Superior temporal gyrus (tissue), 1 donor: ENCODE results near the gene MATCAP1.

Source experiments
- DNase-seq: peaks from one replicate; pipeline ENCODE4 v3.0.0-alpha.2; 2016; ENCODE audit errors: extremely low spot score

The MATCAP1 gene

DNA sequence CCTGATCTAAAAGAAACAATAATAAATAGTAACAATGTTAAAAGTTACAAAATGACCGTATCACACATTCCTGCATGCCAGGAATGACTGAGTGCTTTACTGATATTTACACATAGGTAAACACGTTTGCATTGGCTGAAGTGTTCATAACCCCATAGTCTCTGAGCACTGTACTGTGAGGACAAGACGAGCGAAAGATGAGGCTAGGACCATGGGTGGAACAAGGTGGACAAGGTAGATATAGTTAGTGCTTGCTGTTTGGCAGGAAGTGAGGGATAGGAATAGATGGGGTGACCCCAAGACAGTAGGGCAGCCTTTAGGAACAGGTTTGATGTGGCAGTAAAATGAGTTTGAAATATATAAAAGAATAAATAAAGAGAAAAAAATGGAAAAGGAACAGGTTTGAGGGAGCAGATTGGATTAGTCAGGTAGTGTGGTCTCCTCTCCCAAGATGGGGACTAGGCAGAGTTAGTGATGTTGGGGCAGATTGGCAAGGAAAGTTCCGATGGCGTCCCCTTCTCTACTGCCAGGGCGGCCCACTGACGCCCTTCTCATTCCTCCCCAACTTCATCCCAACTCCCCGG, 7.7 kb upstream of the MATCAP1 start:
- DNase-seq: no peak

- no peak for DNase-seq
These were observed 7.0 kb upstream of the MATCAP1 start for GRCh38 chr16:67190448-67191399.

DNA sequence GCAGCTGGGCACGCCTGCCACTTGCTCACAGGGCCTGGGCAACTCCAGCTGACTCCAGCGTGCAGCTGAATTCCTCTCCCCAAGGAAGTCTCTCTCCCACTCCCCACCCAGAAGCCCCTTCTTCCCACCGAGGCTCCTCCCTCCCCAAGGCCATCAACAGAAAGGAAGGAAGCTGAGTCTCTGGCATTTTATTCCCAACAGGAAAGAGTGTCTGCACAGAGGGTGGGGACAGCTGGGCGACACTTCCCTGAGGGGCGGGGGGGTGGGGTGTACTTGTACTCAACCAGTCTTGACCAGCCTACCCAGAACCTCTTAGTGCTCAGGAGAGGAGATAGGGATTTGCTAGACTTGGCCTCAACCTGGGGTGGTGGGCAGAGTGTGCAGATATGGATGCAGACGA, 6.3 kb upstream of the MATCAP1 start, which contains the start of gene EXOC3L1:
EXOC3L1 (minus strand) TSS at position 96 of the 400 bp plus-strand sequence. CDS start 460 bp downstream, outside the sequence.
- no peak for DNase-seq

DNA sequence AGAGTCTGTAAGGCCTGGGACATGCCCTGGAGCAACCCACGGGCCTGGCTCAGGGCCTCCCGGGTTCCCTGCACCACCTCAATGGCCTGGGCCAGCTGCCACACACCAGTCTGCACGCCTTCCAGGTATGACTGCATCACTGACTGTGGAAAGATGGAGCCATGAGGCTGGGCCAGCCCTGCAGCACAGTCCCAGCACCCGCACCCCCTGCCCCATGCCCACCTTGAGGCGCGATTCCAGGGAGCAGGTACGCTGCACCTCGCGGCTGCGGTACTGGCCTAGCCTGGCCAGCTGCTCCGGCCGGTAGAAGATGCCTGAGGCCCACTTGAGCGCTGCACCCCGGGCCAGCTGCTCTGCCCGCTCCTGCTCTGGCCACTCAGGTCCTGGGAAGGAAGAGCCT, 5.0 kb upstream of the MATCAP1 start:
- DNase-seq: no peak

- no peak for DNase-seq
These were observed 4.6 kb upstream of the MATCAP1 start for GRCh38 chr16:67188323-67188722.

DNA sequence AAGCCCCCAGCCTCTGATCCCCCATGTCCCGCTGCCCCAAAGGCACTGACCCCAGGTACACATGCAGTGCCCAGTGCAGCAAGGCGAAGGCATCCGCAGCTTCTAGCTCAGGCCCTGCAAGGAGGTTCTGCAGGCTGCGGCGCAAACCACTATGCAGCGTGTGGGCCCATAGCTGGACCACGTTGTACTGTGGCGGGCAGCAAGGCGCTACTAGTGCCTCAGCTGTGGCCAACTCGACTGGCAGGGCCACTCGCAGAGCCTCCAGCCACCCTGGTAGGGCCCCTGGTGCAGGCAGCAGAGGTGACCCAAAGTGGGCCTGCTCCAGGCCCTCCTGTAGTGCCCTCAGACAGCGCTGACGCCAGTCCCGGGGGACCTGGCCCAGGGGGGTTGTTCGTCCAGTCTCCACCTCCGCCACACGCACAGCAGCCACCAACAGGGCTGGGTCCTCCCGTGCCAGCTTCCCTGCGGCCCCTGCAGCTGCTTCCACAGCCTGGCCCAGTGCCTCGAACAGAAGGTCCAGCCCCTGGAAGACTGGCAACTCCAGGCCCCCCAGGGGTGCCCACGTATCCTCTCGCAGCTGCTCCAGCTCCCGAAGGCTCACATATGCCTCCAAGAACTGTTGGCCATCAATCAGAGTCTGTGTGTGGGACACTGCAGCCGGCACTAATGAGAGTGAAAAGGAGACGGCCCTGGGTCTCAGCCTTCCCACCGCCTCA, 3.6 kb upstream of the MATCAP1 start:
- DNase-seq: no peak

GRCh38 chr16:67186550-67186950, 2.8 kb upstream of the MATCAP1 start:
- DNase-seq: no peak

- no peak for DNase-seq
These were observed 1.9 kb upstream of the MATCAP1 start for GRCh38 chr16:67185651-67186134.

DNA sequence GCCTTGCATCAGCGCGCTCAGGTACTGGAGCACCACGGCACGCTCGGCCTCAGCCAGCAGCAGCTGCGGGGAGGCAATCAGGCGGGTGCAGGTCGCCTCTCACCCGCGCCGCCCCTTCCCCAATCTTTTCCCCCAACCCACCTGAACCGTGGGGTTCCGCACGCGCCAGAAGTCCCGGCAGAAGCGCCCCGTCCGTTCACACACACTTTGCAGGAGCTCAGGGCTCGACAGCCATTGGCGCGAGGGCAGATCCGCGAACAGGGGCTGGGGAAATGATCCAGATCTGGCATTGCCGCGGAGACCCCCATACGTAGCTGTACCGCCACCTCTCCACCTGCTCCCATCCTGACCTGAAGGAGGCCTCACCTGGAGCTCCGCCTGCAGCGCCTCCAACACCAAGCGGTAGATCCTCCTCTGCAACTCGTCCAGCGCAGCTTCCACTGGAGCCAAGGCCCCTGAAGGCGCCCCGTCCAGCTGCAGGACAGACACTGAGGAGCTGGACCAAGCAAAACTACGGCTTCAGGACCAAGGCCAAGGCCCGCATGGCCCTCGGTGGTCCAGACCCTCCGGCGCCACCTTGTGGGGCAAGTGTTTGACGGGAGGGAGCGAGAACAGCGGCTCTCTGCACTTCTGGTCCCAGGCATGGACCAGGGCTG, 1.4 kb upstream of the MATCAP1 start:
- peak; percentile 81 for DNase-seq

- no peak for DNase-seq
These were observed 761 bp upstream of the MATCAP1 start for GRCh38 chr16:67184453-67184994.

DNA sequence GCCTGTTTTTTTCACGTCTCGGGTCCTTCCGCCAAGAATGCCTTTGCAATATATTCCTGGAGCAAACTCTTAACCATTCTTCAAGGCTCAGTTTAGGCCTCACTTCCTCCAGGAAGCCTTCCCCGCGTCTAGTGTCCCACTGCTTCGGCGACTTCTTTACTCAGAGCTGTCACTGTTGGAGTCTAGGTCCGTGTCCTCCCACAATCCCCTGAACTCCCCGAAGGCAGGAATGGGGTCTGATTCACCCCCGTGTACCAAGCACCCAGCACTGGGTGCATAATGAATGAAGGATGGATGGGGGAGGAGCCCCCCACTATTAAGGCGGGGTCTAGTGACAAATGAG, 508 bp downstream of the MATCAP1 start:
- no peak for DNase-seq

DNA sequence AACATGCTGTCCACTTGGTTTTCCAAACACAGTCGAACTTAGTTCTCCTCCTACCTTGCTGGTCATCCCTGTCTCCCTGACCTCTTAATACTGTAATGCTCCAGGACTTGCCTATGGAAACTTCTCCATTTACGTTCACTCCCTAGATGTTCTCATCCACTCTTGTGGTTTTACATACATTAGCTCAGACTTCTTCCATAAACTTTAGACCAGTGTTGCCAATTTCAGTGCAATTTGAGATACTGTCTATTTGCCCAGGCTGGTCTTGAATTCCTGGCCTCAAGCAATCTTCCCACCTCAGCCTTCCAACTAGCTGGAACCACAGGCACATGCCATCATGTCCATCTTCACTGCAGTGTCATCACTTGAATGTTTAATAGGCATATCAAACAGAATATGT, 1.5 kb downstream of the MATCAP1 start:
- DNase-seq: no peak

- DNase-seq: peak; percentile 28
These were observed 2.4 kb downstream of the MATCAP1 start for GRCh38 chr16:67181346-67181745.

GRCh38 chr16:67180166-67180565, 3.6 kb downstream of the MATCAP1 start:
- no peak for DNase-seq

- DNase-seq: no peak
These were observed 4.2 kb downstream of the MATCAP1 start for GRCh38 chr16:67179421-67180080.

DNA sequence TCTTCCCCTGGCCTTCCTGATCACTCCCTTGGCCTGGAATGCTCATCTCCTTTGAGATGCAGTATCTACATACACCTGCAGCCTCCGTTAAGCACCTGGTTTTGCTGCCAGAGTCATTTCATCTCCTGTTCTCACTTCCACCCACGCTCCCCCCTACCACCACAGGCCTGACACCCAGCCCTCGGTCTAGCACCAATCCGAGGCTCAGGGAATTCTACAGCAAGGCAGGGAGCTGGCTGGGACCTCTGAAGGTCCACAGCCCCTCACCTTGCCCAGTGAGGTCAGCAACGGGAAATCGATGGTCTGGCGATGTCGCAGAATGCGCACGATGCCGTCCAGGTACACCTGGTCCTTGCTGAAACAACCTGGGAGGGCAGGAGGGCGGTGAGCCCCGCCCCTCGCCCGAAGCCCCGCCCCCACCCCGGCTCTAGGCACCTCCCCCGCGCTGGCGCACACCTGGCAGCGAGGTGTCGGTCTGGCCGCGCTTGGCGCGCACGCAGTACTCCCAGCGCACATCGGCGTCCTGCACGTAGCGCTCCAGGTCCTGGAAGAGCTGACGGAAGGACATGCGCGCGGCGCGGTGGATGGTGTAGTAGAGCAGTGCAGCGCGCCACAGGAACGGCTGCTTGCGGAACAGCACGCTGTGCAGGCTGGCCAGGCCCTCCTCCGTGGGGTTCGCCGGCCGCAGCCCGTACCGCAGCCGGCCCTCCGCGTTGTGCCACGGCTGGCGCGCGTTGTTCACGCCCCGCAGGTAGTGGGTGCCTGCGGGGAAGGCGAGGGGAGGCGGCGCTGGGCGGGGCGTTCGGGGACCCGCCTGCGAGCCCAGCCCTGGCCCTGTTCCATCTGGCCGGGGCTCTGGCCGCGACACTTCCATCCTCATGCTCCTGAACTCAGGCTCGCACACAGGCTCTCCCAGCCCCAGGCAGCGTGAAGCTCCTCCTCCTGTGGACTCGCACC, 5.7 kb downstream of the MATCAP1 start:
- no peak for DNase-seq

GRCh38 chr16:67176662-67177061, 7.1 kb downstream of the MATCAP1 start:
- no peak for DNase-seq

GRCh38 chr16:67174706-67175231, 9.0 kb downstream of the MATCAP1 start:
- DNase-seq: no peak
